Activated effector memory CD4-positive, alpha-beta T cell treated with anti-CD3 and anti-CD28 coated beads, Interleukin-2, amount 50 U/mL, for 16 hours (primary cell): ENCODE measurements around the gene ATXN1.
"Not testable (repeated sequence)": the region's sequence is repeated elsewhere in the genome, so short reads cannot be mapped to it uniquely, and the experiment has no call there.

ENCODE experiments used
- DNase-seq: peaks from one replicate; pipeline ENCODE4 v3.0.0-alpha.2; 2020

Gene ATXN1

DNA sequence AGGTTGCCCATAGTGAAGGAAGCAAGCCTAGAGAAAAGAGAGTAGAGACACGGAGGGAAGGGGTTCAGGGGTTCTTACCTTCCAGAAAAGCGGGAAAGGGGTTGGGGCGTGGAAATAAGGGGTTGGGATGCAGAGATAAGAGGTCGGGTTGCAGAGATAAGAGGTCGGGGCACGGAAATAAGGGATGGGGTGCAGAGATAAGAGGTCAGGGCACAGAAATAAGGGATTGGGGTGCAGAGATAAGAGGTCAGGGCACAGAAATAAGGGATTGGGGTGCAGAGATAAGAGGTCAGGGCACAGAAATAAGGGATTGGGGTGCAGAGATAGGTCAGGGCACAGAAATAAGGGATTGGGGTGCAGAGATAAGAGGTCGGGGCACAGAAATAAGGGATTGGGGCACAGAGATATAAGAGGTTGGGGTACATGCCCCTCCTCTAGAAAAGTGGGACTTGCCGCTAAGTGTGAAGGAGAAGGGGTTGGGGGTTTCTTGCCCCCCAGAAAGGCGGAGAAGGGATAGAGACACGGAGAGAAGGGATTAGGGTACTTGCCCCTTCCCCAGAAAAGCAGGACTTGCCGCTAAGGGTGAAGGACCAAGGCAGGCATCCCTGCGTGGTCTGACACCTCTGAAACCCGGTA lies 497.7 kb downstream of the ATXN1 start:
- not testable (repeated sequence) for DNase-seq

GRCh38 chr6:16262773-16263172 lies 498.5 kb downstream of the ATXN1 start:
- DNase-seq = not testable (repeated sequence)

DNA sequence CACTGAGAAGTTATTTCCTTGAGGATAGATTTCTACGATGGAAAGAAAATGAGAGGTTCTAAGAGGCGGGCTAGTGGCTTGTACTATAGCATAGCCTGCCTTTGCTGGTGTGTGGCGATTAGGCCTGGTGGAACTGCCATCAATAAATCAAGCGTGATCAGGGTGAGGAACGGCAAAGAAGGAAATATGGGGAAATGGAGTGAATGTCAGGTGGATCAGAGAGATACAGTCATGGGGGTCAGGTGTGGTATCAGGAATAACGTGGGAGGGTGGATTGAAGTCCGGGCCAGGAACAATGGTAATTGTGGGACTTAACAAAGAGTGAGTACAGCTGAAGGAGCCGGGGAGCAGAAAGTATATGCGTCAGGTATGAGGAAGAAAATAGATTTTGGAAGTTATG lies 500.7 kb downstream of the ATXN1 start:
- not testable (repeated sequence) for DNase-seq

DNA sequence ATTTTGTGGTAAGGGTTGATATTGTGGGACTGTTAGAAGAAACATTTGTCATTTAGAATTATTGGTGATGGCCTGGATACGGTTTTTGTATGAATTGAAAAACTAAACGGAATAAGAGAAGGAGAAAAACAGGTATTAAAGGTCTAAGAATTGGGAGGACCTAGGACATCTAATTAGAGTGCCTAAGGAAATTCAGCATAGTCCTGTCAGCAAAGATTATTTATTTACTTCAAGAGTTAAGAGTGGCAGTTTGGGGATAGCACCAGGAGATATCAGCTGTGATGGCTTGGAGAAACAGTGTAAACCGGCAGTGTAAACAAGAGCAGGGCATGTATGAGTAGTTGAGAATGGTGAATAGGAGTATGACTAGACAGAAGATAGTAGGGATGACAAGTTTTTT lies 501.7 kb downstream of the ATXN1 start:
- not testable (repeated sequence) for DNase-seq

DNA sequence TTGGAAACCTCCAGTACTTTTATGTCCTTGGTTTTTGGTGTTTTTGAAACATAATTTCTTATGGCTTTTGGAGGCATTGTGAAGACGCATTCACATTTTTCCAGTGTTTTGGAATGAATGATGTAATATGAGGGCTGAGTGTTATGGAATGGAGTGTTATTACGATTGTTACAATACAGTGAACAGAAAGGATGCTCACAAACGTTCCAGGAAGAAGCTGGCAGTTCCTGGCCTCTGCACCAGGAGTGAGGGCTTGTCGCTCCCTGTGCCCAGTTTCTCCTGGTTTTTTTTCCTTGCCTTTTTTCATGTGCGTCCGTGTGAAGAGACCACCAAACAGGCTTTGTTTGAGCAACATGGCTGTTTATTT lies 502.6 kb downstream of the ATXN1 start:
- no peak for DNase-seq

DNA sequence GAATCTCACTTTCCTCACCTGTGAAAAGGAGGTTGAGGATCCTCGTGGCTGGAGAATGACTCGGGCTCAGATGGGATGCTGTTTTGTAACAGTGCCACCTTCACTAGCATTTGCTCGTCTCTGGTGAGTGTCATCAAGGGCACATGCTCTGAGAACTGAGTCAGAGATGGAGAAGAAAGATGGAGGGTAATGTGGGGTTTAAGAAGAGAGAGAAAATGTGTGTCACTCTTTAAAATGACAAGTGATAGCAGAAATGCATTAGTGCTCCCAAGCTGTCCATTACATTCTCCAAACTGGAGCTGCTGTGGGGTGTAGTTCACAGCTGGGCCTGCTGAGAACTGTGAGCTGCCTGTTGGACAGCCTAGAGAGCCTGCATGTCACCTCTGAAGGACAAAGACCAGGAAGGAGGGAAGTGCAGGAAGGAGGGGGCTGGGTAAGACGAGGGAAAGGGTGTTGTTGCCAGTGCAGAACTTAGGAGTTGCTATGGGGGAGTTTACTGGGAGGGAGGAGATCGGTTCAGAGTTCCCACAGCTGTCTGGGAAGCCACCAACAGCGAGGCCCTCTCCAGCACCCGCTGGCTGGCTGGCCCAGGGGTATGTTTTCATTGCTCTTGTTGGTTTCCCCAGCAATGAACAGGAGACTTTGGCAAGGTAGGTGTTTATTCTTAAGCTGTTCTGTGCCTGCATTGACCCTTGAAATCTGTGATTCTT lies 503.1 kb downstream of the ATXN1 start:
- no peak for DNase-seq

- DNase-seq = no peak
Observed at GRCh38 chr6:16256781-16257180, 504.5 kb downstream of the ATXN1 start.

- DNase-seq = no peak
Observed at GRCh38 chr6:16254535-16254934, 506.7 kb downstream of the ATXN1 start.

- no peak for DNase-seq
Observed at GRCh38 chr6:16253399-16254144, 507.7 kb downstream of the ATXN1 start.

- no peak for DNase-seq
Observed at GRCh38 chr6:16252686-16253299, 508.5 kb downstream of the ATXN1 start.

DNA sequence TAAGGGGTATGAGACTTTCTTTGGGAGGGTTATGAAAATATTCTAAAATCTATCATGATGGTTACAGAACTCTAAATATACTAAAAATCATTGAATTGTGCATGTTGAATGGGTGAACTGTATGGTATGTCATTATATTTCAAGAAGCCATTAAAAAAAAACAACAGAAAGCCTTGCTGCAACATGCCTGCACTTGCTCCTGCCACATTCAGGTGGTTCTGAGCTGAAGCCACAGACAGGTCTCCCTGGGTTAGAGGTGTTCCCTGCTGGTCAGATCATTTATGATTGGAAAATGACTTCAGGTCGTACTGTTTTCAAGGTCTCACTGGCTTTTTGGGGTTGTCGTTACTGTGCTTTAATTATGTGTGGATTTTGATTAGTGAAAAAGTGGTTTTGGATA lies 509.6 kb downstream of the ATXN1 start:
- no peak for DNase-seq

- no peak for DNase-seq
Observed at GRCh38 chr6:16249971-16250370, 511.3 kb downstream of the ATXN1 start.
